SU-DHL-6 (cell line): ENCODE measurements around the gene CDKN3.

Experiments used
- EZH2phosphoT487 ChIP-seq: fragments of 200-600 bp; sonication (generic), shearing (Covaris generic); conservative IDR thresholded peaks from 2 replicates; pipeline ENCODE4 v1.6.1; 2018; ENCODE audit warnings: mild to moderate bottlenecking, antibody characterized with exemption, low read length, moderate library complexity, mixed read lengths
- TF ChIP-seq, protein P1 (sequence below): fragments of 200-600 bp; sonication (generic); IDR thresholded peaks from one replicate; pipeline ENCODE4 v1.5.1; 2017; ENCODE audit warnings: antibody characterized with exemption, mild to moderate bottlenecking, low read length, moderate library complexity; ENCODE audit not compliant: insufficient read depth, poor library complexity, severe bottlenecking

DNA sequence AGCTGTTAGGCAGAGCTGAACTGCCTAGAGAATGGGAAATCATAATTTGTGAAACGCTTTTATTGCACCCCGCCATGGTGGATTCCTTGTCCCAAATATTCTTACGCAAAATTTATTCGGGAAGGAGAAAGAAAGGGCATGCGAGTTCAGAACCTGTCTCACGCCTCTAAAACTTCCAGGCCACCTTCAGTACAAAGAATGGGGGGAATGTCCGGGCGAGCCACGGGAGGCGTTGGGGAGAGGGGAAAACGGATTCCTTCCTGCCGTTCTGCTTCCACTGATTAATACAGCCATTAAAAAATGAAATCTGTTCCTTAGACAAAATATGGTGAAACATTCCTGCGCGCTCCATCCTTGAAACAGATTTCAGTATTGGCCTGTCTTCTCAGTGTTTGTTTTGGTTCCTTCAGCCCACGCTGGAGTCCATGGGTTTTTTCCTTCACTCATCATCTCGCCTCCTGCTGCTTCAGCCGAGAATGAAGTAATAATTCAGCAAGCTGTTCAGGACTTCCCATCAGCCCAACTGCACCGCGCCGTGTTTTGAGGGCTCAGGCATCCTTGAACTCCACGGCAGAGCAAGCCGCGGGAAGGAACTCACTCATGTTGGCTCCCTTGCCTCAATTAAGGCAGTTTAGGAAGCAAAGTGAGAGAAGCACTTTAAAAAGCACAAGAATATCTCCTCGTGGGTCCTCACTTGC lies 47.7 kb upstream of the CDKN3 start:
- TF ChIP-seq, protein P1, sequence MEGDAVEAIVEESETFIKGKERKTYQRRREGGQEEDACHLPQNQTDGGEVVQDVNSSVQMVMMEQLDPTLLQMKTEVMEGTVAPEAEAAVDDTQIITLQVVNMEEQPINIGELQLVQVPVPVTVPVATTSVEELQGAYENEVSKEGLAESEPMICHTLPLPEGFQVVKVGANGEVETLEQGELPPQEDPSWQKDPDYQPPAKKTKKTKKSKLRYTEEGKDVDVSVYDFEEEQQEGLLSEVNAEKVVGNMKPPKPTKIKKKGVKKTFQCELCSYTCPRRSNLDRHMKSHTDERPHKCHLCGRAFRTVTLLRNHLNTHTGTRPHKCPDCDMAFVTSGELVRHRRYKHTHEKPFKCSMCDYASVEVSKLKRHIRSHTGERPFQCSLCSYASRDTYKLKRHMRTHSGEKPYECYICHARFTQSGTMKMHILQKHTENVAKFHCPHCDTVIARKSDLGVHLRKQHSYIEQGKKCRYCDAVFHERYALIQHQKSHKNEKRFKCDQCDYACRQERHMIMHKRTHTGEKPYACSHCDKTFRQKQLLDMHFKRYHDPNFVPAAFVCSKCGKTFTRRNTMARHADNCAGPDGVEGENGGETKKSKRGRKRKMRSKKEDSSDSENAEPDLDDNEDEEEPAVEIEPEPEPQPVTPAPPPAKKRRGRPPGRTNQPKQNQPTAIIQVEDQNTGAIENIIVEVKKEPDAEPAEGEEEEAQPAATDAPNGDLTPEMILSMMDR, result no peak
- TF ChIP-seq EZH2phosphoT487, result no peak
